Measurements from ENCODE around the gene TM4SF20.
A peak's percentile ranks its signal among the peaks of the same experiment; 100 is the strongest.

Gene TM4SF20

DNA sequence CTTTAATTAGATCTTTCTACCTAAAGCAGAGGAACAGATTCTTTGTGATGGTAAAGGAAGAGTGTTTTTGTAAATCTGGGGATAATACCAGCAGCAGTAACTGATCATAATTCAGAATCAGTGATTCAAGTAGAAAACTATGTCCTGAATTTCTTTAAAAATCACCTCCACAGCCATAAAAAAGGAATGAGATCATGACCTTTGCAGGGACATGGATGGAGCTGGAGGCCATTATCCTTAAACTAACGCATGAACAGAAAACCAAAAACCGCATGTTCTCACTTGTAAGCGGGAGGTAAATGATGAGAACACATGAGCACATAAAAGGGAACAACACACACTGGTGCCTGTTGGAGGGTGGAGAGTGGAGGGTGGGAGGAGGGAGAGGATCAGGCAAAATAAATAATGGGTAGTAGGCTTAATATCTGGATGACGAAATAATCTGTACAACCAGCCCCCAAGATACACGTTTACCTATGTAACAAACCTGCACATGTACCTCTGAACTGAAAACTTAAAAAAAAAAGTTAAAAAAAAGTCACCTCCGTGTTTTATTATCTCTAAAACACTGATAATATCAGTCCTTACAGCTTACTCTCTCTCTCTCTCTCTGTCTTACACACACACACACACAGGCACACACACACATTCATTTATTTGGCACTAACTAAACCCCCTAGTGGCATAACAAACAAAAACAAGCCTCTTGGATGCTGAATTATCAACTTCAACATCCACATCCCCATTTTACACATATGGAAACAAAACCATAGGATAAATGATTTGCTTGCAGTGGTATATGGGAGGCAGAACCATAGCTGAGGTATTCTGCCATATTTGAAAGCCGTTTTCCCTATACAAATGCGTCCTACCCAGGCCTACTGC, 1.4 kb downstream of the TM4SF20 start:
- no peak for DNase-seq (ENCODE audit: low read depth)
- H3K4me3 ChIP-seq (ENCODE audit: control insufficient read depth, low read depth, low read length) = no peak overlapping the region
- TF ChIP-seq, protein P1, sequence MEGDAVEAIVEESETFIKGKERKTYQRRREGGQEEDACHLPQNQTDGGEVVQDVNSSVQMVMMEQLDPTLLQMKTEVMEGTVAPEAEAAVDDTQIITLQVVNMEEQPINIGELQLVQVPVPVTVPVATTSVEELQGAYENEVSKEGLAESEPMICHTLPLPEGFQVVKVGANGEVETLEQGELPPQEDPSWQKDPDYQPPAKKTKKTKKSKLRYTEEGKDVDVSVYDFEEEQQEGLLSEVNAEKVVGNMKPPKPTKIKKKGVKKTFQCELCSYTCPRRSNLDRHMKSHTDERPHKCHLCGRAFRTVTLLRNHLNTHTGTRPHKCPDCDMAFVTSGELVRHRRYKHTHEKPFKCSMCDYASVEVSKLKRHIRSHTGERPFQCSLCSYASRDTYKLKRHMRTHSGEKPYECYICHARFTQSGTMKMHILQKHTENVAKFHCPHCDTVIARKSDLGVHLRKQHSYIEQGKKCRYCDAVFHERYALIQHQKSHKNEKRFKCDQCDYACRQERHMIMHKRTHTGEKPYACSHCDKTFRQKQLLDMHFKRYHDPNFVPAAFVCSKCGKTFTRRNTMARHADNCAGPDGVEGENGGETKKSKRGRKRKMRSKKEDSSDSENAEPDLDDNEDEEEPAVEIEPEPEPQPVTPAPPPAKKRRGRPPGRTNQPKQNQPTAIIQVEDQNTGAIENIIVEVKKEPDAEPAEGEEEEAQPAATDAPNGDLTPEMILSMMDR (IDR thresholded peaks at IDR 0.05; ENCODE audit: control insufficient read depth, insufficient read depth, low read depth, low read length, missing control alignments) = peak; percentile 17

DNA sequence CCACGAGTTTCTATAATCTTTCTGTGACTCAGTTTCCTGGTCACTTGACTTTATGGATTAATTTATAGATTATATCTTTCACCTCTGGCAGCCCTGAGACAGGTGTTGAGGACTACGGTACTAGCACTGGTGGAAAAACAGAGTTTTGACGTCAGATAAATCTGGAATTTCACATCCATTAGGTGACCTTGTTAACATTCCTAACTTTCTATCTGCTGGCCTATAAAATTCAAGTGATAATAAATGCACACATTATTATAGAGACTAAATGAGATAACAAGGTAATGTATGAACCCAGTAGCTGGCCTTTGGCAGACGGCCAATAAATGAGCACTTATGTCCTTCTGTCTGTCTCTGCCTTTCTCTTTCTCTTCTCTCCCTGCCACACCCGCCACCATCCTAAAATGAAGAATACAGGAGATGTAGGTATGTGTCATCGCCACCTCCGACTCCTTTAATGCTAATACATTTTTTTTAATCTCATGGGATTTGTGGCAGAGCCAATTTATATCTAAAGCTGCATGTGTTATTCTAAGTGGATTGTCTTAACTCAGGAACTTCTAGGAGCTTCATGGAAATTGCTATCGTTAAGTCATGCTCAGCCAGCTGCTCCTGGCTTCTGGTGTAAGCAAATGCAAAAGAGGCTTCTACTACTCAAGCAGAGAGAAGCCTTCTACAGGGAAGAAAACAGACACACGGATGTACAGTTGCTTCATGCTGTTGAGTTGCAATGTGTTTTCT, 2.3 kb downstream of the TM4SF20 start:
- H3K4me3 ChIP-seq (ENCODE audit: control insufficient read depth, low read depth, low read length) = no peak overlapping the region
- TF ChIP-seq, protein P1 (IDR thresholded peaks at IDR 0.05; ENCODE audit: control insufficient read depth, insufficient read depth, low read depth, low read length, missing control alignments) = no peak
- DNase-seq (ENCODE audit: low read depth) = no peak

DNA sequence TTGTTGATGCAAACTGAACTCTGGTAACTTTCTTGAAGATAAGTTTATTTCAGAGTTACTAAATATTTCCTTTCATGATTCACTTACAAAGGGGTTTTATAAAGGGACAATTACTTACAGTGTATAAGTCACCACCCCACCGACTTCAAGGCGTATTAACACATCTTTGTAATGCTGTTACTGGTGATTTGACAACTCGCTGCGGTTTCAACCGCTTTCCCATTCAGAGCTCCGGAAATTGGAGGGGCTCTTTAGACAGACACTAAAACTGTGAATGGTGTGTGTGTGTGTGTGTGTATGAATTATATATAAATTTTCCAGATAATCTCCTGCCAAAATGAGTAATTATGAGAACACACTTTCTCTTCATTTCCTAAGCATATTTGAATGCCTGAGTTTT, 4.9 kb downstream of the TM4SF20 start:
- H3K4me3 ChIP-seq (ENCODE audit: control insufficient read depth, low read depth, low read length) = no peak overlapping the region
- peak; percentile 74 for DNase-seq (ENCODE audit: low read depth)
- TF ChIP-seq, protein P1 (IDR thresholded peaks at IDR 0.05; ENCODE audit: control insufficient read depth, insufficient read depth, low read depth, low read length, missing control alignments) = no peak

DNA sequence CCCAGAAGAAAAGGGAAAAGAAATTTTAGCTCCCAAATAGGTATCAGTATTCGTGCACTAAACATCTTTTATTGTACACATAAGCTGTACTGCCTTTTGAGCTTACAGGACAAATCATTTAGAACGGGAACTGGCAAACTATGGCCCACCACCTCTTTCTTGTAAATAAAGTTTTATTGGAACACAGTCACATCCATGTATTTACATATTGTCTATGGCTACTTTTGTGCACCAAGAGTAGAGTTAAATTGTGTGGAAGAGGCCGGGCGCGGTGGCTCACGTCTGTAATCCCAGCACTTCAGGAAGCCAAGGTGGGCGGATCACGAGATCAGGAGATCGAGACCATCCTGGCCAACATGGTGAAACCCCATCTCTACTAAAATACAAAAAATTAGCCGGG, 5.7 kb downstream of the TM4SF20 start:
- DNase-seq (ENCODE audit: low read depth) = no peak
- TF ChIP-seq, protein P1 (IDR thresholded peaks at IDR 0.05; ENCODE audit: control insufficient read depth, insufficient read depth, low read depth, low read length, missing control alignments) = no peak

DNA sequence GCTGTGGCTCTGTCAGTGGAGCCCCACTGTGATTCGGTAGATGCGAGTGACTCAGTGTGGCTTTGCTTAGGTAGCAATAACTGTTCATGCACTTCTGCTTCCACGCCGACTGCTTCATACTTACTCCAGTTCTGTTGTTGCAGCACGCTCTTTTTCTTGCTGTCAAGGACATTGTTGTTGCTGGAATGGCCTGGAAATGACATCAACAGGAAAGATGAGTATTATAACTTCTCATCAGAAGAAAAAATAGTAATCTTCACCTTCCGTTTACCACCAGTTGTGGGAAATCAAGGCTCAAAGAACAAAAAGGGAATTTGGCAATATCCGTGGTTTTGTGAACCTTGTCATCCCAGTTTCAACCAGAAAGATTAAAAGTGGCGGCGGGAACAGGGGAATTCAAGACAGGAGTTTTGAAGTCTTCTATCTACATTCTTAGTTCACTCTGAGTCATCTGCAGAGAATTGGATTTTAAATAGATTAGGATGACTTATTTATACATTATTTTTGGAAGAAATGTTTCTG, 8.3 kb downstream of the TM4SF20 start:
- TF ChIP-seq, protein P1 (IDR thresholded peaks at IDR 0.05; ENCODE audit: control insufficient read depth, insufficient read depth, low read depth, low read length, missing control alignments) = no peak
- H3K4me3 ChIP-seq (ENCODE audit: control insufficient read depth, low read depth, low read length) = no peak overlapping the region
- peak; percentile 70 for DNase-seq (ENCODE audit: low read depth)

More for the DNA sequence above, 5.7 kb downstream of the TM4SF20 start:
- H3K4me3 ChIP-seq (ENCODE audit: control insufficient read depth, low read depth, low read length) = no peak overlapping the region

DNA sequence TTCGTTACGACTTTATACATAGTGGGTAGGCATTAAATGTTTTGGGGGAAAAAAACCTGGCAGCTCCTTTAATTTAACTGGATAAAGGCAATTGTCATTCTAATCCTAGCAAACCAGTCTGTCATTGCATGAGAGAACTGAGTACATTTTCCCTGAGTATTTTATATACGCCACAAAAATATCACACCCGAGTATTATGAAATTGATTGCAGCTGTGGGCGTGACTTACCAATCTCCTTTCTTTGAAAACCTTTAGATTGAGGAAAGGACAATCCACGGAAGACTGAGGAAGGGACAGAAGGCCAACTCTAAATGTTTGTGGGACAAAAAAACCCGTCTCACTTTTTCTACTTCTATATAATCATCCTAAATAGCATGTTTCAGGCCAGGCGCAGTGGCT, 9.0 kb downstream of the TM4SF20 start:
- TF ChIP-seq, protein P1 (IDR thresholded peaks at IDR 0.05; ENCODE audit: control insufficient read depth, insufficient read depth, low read depth, low read length, missing control alignments) = no peak
- no peak for DNase-seq (ENCODE audit: low read depth)
- H3K4me3 ChIP-seq (ENCODE audit: control insufficient read depth, low read depth, low read length) = no peak overlapping the region

Measured in AG09309 (cell line).